GM19452 (cell line): ENCODE results near the gene PIK3C3.
"Not testable (repeated sequence)": the region's sequence is repeated elsewhere in the genome, so short reads cannot be mapped to it uniquely, and the experiment has no call there.

Source experiments
- ATAC-seq: cut with Tn5 transposase; IDR thresholded peaks from one replicate; pipeline ENCODE4 v1.9.1; 2021; ENCODE audit not compliant: unreplicated experiment

Gene PIK3C3

GRCh38 chr18:42018831-42019230 lies 63.8 kb downstream of the PIK3C3 start:
- no peak for ATAC-seq

GRCh38 chr18:42024131-42024530 lies 69.1 kb downstream of the PIK3C3 start:
- ATAC-seq: no peak

GRCh38 chr18:42025491-42025890 lies 70.5 kb downstream of the PIK3C3 start:
- peak; percentile 8 for ATAC-seq

GRCh38 chr18:42025974-42026625 lies 71.1 kb downstream of the PIK3C3 start:
- ATAC-seq: peak; percentile 88

GRCh38 chr18:42028247-42028832 lies 73.3 kb downstream of the PIK3C3 start:
- no peak for ATAC-seq

GRCh38 chr18:42029092-42029491 lies 74.1 kb downstream of the PIK3C3 start:
- ATAC-seq: no peak

- no peak for ATAC-seq
These were observed 75.7 kb downstream of the PIK3C3 start for GRCh38 chr18:42030586-42031182.

GRCh38 chr18:42032447-42032846 lies 77.4 kb downstream of the PIK3C3 start:
- ATAC-seq: no peak

GRCh38 chr18:42033137-42033810 lies 78.2 kb downstream of the PIK3C3 start:
- ATAC-seq: no peak

GRCh38 chr18:42038936-42039335 lies 83.9 kb downstream of the PIK3C3 start:
- ATAC-seq: no peak

GRCh38 chr18:42039396-42039795 lies 84.4 kb downstream of the PIK3C3 start:
- no peak for ATAC-seq

- ATAC-seq: no peak
These were observed 86.8 kb downstream of the PIK3C3 start for GRCh38 chr18:42041793-42042192.

GRCh38 chr18:42045346-42045745 lies 90.3 kb downstream of the PIK3C3 start:
- ATAC-seq: no peak

- ATAC-seq: no peak
These were observed 92.7 kb downstream of the PIK3C3 start for GRCh38 chr18:42047721-42048120.

- no peak for ATAC-seq
These were observed 93.1 kb downstream of the PIK3C3 start for GRCh38 chr18:42048158-42048557.

GRCh38 chr18:42049536-42049935 lies 94.5 kb downstream of the PIK3C3 start:
- ATAC-seq: not testable (repeated sequence)

- ATAC-seq: no peak
These were observed 96.4 kb downstream of the PIK3C3 start for GRCh38 chr18:42051411-42051810.

- no peak for ATAC-seq
These were observed 97.2 kb downstream of the PIK3C3 start for GRCh38 chr18:42052122-42052708.

- peak; percentile 89 for ATAC-seq
These were observed 98.3 kb downstream of the PIK3C3 start for GRCh38 chr18:42053188-42053781.

GRCh38 chr18:42064109-42064508 lies 109.1 kb downstream of the PIK3C3 start:
- no peak for ATAC-seq

GRCh38 chr18:42067518-42067917 lies 112.5 kb downstream of the PIK3C3 start:
- no peak for ATAC-seq
